Stimulated activated CD8-positive, alpha-beta memory T cell treated with anti-CD3 and anti-CD28 coated beads, Interleukin-15, amount 100 ng/mL, for 1 hour (primary cell): Measurements from ENCODE around the gene TTLL13.
"Not testable (repeated sequence)": the region's sequence is repeated elsewhere in the genome, so short reads cannot be mapped to it uniquely, and the experiment has no call there.

ENCODE experiments used
- DNase-seq: peaks from one replicate; pipeline ENCODE4 v3.0.0-alpha.2; 2020; ENCODE audit warnings: low read depth

Gene TTLL13

GRCh38 chr15:90281637-90282036, 32.3 kb downstream of the TTLL13 start:
- not testable (repeated sequence) for DNase-seq

GRCh38 chr15:90286678-90287077, 37.3 kb downstream of the TTLL13 start:
- no peak for DNase-seq

GRCh38 chr15:90287101-90287500, 37.7 kb downstream of the TTLL13 start:
- no peak for DNase-seq

- no peak for DNase-seq
Observed at GRCh38 chr15:90287946-90288345, 38.6 kb downstream of the TTLL13 start.

DNA sequence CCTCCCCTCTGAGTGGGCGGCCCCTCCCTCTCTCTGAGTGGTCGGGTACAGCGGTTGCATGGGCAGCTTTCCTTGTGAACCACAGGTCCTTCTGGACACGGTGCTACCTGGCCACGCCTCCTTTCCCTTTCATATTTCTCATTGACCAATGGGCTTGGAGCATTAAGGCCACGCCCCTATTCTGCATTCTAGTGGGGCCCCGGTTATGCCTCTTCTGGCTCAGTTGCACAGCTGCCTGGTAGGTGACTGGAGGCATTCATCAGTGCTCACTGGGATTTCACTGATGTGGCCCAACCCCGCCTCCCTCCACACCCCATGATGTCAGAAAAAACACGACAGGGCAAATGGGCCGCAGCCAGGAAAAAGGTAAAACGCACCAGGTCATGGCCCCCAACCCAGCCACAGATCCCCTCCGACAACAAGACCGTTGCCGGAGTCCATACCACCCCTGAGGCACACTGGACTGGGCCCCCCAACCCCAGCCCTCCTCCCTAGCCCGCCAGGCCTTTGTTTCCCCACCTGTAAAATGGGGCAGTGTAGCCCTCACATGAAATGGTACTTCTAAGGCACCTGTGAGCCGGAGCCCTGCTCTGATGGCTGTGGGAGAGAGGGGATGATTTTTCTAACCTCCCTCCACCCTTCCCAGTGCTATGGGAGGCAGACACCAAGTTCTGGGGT, 42.5 kb downstream of the TTLL13 start:
- DNase-seq: no peak

GRCh38 chr15:90293040-90293810, 43.9 kb downstream of the TTLL13 start:
- DNase-seq: peak; percentile 51

DNA sequence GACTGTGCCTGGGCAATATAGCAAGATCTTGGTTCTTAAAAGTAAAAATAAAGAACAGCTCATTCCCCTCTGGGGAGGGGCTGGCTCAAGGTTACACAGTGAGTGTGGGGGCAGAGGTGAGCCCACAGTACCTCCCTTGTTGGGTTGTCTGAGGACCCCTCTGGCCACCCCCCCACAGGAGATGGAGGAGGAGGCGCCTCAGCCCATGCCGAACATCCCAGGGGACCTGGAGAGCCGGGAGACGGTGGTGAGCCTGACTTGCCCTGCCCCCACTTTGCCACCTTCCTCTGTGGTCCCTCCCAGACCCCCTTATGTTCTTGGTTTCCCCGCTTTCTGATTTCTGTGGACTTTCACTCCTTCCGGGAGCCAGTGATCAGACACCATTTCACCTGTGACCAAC, 44.8 kb downstream of the TTLL13 start:
- DNase-seq: no peak

DNA sequence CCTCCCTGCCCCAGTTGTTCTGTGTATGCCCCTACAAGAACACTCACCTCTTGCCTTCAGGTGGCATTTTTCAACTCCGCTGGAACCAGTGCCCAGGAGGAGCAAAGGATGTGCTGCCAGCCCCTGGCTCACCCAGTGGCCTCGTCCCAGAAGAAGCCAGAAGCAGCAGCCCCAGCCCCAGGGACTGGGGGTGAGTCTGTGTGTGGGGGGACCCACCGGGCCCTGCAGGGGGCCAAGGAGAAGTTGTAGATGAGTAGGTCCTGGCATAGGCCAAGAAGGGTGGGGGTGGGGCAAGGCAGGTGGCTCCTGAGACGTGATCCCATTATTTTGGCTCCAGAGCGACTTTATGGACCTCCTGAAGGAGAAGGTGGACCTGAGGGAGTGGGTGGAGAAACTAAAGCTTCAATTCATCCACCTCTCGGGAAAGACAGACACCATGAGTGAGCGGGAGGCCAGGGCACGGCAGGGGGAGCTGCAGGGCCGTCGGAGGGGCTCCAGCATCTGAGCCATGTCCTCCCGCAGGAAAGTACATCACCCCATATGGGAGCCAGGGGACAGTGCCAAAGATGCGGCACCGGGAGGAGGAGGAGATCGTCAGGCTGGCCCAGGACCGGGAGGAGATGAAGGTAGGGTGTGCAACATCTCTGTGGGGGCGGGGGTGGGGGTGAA, 45.4 kb downstream of the TTLL13 start:
- no peak for DNase-seq

- no peak for DNase-seq
Observed at GRCh38 chr15:90295270-90295648, 45.9 kb downstream of the TTLL13 start.

- DNase-seq: not testable (repeated sequence)
Observed at GRCh38 chr15:90296316-90296884, 47.0 kb downstream of the TTLL13 start.

GRCh38 chr15:90297021-90297420, 47.7 kb downstream of the TTLL13 start:
- no peak for DNase-seq

DNA sequence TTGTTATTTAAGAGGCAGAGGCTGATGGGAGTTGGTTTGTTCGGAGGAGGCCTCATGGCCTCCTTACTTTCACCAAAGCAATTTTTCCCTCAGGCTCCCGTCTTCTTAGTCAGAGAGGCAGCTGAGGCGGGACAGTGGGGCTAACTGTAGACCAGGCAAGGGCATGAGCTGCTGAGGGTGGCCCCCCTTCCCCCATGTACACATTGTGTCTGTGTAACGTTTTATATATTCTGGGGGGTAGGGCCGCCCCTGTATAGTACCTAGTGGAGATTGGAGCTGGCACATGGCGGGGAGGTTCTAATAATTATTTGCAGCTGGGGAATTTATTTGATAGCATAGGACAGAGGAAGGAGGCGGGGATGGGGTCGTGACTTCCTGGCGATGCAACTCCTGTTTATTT, 51.2 kb downstream of the TTLL13 start:
- DNase-seq: no peak

DNA sequence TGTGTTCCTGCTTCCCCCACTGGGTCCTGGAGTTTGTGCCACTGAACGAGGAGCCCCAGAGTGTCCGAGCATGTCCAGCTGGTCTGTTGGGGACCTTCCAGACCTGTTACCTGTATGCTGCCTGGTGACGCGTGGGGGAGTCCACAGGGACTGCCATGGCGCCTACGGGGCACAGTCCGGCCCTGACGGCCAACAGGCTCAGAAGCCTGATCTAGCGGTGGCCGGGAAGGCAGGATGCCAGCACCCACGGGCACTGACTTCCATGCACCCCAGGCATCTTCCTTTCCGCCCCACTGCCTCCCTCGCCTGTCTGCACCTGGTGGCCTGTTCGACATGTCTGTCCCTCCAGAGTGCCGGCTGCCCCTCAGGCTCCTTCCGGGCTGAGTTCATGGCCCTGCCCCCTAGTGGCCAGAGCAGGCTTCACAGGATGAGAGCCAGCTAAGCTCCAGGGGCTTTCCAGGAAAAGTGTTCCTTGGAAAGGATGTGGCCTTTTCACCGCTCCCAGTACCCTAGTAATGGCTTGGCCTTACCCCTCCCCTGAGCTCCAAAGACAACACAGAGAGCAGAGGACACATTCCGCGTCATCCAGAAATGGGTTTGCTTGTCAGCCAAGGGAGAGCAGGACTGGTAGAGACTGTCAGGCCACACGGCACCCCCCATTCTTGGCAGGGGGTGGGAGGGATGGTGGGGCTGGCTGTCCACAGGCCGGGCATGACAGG, 51.8 kb downstream of the TTLL13 start:
- peak; percentile 38 for DNase-seq

DNA sequence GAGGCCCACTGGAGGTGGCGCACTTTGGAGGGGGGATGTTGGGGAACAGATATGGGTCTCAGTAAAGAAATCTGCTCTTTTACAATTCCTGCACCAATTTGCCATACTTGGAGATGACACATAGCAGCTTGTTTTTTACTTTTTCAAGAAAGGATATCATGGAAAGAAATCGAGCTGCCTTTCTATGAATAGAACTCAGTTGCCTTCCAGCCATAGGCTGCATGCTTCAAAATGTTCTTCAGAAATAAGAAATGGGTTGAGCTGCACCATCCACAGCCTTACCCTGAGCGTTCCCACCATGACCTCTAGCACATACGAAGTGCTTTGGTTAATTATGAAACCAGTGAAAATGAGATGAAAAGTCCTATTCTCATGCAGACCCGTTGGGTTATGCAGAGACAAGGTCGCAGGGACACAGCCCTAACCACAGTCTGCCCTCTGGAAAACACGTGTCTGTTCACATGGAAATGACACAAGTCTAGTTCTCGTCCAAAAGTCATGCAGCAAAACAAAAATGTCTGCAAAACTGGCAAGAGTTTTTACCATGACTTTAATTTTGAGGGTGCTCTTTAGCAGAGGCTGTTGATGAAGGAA, 52.4 kb downstream of the TTLL13 start:
- no peak for DNase-seq

GRCh38 chr15:90305355-90305754, 56.0 kb downstream of the TTLL13 start:
- DNase-seq: not testable (repeated sequence)

- DNase-seq: no peak
Observed at GRCh38 chr15:90305932-90306331, 56.6 kb downstream of the TTLL13 start.

DNA sequence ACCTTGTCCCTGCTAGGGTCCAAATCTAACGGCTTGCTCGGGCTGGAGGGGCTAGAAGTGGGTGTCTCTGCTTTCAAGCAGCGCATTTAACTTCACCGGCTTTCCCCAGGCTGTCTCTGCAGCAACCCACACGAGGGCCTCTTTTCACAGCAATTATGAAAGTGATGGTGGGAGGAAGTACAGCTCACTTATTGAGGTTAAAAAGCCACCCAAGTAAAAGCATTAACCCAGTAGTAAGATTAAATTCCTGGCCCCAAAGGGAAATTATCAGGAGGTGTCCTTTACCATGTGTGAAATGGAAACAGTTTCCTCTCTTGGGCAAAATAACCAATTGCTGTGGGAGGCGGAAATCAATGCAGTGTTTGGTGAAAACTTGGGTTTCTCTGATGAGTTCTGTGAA, 57.2 kb downstream of the TTLL13 start:
- no peak for DNase-seq

- no peak for DNase-seq
Observed at GRCh38 chr15:90307661-90308060, 58.3 kb downstream of the TTLL13 start.

DNA sequence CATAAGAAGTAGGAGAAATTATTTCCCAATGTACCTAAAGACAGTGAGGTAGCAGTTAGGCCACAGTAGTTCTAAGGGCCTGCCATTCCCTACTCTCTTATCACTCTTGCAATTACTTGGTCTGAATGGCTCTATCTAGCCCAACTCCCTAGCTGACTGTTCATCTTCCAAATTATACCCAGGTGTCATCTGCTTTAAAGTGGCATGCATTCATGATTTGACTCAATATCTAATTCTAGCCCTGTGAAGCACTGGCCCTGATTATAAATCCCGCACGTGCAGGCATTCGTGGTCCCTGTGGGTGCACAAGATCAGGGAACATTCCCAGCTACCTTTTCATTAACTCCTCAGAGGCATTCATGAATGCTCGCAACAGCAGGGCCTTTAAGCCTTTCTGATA, 59.7 kb downstream of the TTLL13 start:
- no peak for DNase-seq
